SIG-M5 treated with dmso at 0.1 percent for 504 hours (cell line): ENCODE results near the gene ZG16.
"Not testable (repeated sequence)": the region's sequence is repeated elsewhere in the genome, so short reads cannot be mapped to it uniquely, and the experiment has no call there.

Source experiments
- DNase-seq: peaks from one replicate; lab custom pipeline; 2025; ENCODE audit not compliant: unreplicated experiment; lab: John Stamatoyannopoulos, UW

The ZG16 gene

DNA sequence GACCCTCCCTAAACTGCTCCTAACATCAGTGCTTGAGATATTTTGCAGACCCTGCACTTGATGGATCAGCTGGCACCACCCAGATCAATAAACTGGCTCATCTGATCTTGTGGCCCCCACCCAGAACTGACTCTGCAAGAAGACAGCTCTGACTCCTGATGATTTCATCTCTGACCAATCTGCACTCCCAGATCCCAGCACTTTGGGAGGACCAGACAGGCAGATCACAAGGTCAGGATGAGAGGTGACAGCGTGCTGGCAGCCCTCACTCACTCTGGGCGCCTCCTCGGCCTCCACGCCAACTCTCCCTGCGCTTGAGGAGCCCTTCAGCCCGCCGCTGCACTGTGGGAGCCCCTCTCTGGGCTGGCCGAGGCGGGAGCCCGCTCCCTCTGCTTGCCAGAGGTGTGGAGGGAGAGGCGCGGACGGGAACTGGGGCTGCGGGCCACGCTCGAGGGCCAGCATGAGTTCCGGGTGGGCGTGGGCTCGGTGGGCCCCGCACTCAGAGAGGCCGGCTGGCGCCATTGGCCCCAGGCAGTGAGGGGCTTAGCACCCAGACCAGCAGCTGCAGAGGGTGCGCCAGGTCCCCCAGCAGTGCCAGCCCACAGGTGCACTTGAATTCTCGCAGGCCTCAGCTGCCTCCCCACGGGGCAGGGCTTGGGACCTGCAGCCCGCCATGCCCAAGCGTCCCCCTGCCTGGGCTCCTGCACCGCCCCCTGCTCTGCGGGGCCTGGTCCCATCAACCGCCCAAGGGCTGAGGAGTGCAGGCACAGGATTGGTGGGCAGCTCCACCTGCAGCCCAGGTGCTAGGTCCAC lies 29.9 kb upstream of the ZG16 start:
- DNase-seq, result no peak

DNA sequence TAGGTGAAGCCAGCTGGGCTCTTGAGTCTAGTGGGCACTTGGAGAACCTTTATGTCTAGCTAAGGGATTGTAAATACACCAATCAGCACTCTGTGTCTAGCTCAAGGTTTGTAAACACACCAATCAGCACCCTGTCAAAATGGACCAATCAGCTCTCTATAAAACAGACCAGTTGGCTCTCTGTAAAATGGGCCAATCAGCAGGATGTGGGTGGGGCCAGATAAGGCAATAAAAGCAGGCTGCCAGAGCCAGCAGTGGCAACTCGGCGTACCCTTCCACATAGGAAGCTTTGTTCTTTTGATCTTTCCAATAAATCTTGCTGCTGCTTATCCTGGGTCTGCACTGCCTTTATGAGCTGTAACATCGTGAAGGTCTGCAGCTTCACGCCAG lies 29.3 kb upstream of the ZG16 start:
- DNase-seq, result not testable (repeated sequence)

DNA sequence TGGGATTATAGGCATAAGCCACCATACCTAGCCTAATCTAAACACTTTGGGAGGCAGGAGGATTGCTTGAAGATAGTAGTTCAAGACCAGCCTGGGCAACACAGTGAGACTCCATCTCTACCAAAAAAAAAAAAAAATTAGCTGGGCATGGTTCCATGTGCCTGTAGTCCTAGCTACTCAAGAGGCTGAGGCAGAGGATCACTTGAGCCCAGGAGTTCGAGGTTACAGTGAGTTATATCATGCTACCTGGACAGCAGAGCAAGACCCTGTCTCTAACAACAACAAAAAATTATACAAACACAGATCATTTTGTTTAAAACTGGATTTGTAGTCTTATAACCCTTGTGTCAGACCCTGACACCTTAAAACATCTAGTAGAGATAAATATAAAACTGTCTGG lies 24.5 kb upstream of the ZG16 start:
- DNase-seq, result no peak

DNA sequence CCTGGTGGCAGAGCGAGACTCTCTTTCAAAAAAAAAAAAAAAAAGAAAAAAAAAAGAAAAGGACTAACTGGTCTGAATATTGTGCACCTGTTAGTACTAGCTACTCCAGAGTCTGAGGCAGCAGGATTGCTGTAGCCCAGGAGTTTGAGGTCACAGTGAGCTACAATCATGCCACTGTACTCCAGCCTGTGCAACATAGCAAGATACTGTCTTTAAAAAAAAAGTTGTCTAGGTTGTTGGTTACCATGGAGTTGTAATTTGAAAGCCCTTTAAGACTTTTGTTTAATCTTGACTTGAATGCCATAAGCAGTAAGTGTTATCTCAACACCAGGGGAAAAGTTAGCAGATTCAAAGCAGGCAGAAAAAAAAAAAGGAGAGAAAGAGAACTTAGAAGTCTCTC lies 21.4 kb upstream of the ZG16 start:
- DNase-seq, result no peak

DNA sequence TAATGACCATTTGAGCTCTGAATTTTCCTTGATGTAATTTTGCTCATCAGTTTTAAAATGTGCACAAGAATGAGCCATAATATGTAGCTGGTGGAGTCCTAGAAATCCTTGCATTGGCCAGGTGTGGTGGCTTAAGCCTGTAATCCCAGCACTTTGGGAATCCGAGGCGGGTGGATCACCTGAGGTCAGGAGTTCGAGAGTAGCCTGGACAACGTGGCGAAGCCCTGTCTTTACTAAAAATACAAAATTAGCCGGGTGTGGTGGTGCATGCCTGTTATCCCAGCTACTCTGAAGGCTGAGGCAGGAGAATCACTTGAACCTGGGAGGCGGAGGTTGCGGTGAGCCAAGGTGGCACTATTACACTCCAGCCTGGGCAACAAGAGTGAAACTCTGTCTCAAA lies 21.0 kb upstream of the ZG16 start:
- DNase-seq, result not testable (repeated sequence)

DNA sequence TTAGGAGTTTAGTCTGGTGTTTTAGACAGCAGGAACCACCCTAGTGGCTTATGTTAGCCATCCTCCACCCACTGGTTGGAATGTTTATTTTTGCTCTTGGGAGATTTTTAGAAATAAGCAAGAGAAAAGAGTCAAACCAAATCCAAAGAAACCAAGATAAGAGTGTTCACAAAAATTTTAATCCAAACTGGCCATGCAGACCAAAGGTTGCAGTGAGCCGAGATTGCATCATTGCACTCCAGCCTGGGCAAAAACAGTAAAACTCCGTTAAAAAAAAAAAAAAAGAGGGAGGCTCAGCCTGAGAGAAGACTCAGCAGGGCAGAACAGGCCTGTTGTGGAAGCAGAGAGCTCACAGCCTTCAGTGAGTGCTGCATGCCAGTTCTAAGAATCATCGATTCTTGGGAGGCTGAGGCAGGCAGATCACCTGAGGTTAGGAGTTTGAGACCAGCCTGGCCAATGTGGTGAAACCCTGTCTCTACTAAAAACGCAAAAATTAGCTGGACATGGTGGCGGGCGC lies 20.0 kb upstream of the ZG16 start:
- DNase-seq, result no peak

DNA sequence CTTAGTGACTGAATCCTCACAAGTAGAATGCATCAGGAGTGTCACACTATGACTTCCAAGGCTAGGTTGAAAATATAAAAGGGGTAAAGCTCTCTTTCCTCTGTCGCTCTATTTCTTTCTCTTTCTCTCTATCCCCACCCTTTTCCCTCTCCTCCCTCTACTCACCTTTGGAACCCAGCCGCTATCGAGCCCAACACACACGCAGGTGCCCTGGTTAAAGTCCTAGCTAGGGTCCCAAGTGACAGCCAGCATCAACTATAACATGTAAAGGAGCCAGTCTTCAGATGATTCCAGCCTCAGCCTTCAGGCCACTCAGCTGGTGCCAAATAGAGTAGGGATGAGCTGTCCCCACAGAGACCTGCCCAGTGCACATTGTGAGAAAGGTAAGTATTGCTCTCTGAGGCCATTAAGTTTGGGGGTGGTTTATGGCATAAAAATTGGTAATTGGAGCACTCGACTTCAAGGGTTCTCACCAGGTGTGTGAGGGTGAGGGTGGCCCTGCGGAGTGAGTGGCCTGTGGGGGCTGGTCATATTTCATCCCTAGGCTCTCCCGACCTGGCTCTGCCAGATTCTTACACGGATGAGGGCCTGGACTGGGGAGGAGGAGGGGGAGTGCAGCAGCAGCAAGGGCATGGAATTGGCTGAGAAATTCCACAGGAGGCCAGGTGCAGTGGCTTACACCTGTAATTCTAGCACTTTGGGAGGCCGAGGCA lies 17.3 kb upstream of the ZG16 start:
- no peak for DNase-seq

DNA sequence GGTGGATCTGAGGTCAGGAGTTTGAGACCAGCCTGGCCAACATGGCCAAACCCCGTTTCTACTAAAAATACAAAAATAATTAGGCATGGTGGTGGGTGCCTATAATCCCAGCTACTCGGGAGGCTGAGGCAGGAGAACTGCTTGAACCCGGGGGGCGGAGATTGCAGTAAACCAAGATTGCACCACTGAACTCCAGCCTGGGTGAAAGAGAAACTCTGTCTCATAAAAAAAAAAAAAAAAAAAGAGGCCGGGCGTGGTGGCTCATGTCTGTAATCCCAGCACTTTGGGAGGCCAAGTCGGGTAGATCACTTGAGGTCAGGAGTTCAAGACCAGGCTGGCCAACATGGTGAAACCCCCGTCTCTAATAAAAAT lies 16.8 kb upstream of the ZG16 start:
- not testable (repeated sequence) for DNase-seq

DNA sequence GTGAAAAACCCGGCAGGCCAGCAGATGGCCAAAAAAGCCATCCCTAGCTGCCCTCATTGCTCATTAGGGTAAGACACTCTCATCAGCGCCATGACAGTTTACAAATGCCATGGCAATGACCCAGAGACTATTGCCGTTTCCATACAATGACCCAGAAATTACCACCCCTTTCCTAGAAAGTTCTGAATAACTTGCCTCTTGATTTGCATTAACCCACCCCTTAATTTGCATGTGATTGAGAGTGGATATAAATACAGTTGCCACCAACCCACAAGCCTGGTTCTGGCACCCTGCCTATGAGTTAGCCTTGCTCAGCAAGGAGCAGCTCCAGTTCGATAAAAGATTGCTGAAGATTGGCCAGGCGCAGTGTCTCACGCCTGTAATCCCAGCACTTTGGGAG lies 16.2 kb upstream of the ZG16 start:
- DNase-seq, result no peak

DNA sequence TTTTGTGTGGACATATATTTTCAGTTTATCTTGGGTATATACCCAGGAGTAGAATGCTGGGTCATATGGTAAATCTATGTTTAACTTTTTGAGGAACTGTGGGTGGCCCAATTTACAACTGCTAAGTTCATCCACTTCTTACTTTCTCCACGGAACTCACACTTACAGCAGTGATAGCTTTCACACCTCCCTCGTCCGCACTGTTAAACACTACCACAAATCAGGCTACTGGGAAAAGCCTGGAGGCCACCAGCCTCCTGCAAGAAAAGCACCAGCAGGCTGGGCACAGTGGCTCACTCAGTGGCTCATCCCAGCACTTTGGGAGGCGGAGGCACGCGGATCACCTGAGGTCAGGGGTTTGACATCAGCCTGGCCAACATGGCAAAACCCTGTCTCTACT lies 14.7 kb upstream of the ZG16 start:
- DNase-seq, result no peak

DNA sequence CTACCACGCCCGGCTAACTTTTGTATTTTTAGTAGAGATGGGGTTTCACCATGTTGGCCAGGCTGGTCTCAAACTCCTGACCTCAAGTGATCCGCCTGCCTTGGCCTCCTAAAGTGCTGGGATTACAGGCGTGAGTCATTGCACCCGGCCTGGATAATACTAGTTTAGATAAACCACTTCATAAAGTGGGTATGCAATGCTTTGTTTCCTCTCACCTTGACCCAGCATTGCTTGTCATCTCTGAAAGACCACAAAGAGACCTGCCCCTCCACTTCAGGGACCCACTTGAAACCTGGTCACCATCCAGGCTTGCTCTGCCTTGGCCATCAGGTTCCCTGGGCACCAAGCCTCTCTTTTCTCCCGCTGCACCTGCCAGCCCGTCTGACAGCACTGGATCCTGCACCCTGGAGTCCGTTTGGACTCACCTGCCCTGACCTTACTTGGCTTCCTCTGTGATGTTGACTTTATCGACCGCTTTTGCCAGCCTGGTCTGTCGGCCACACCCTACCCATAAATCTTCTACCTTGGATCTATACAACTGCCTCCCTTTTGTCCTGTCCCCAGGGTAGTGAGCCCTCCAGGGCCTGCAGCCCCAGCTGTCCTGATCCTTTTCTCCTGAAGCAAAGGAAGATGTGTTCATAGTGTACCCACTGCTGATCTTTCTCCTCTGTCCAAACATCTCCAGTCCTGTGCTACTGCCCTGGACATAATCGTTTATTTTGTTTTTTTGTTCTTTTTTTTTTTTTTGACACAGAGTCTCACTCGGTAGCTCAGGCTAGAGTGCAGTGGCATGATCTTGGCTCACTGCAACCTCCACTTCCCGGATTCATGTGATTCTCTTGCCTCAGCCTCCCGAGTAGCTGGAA lies 12.7 kb upstream of the ZG16 start:
- no peak for DNase-seq

DNA sequence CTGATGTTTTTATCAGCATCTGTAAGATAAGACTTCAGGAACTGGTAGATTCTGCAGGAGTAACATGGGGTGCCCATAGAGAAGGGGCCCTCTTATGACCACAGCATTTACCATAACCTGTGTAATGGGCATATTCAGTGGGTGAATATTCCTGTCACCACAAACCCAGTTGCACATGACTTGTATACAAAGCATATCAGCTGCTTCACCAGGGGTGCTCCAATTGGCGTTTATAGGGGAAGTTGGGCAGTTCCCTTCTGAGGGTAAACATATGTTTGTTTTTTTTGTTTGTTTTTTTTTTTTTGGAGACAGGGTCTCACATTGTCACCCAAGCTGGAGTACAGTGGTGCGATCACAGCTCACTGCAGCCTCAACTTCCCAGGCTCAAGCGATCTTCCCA lies 11.5 kb upstream of the ZG16 start:
- no peak for DNase-seq

DNA sequence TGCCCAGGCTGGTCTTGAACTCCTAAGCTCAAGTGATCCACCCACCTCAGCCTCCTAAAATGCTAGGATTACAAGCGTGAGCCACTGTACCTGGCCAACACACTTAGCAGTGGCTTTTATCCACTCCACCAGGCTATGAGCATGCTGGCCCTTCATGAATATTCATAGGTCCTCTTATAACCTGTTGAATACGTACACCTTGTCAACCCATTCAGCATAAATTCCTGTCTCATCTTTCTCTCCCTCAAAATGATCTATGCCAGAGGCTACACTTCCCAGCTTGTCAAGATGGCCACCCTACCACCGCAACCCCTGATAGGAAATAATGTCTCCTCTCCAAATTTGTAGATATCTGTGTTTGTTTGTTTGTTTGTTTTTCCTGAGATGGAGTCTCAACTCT lies 11.0 kb upstream of the ZG16 start:
- no peak for DNase-seq

DNA sequence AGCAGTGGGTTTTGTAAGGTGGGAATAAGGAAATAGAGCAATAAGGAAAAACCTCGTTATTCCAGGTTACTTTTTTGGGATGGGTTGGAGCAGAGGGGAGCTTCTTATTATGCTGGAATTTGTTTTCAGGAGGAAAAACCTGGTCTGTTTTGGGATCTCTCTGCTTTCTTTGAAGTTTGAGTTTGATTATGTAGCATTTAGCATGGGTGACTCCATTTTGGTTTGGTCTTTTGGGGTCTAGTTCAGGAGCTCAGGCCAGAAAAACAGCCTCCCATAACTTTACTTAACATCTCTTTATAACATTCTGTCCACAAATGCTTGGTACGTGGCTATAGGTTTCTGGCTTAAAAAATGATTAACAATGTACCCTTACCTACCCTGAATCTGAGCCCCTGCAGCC lies 8.5 kb upstream of the ZG16 start:
- no peak for DNase-seq

DNA sequence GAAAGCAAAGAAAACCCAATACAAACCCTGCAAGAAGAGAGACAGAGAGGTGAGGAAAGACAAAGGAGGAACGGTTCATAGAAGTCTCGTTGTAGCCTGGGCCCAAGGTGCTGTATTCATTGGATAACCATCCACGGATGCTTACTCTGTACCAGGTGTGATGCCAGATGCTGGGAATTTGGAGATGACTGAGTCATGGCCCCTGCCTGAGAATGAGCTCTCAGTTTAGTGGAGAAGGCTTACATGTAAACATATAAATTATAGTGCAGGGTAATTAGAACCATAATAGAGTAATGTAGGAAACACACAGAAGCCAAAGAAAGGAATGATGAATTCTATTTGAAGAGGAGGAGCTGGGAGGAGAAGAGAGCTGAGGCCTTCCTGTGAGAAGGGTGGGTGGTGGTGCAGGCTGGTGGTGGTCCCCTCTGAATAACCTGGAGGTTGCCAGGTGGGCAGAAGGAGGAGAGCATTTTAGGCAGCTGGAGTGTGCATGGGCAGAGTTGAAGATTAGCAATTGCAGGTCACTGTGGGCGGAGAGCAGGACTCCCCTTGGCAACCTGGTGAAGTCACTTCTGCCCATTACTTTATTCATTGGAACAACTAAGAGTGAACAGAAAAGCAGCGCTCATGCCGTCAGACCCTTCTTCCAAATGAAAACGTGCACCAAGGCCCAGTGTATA lies 7.7 kb upstream of the ZG16 start:
- DNase-seq, result no peak

DNA sequence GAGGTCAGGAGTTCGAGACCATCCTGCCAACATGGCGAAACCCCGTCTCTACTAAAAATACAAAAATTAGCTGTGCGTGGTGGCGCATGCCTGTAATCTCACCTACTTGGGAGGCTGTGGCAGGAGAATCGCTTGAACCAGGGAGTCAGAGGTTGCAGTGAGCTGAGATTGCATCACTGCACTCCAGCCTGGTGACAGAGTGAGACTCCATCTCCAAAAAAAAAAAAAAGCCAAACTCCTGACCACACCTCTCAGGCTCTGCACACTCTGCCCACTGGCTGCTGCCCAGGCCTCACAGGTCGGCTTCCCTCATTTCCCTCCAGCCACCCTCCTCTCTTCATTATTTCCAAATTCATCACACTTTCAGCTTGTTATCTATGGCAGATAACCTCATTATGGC lies 5.7 kb upstream of the ZG16 start:
- not testable (repeated sequence) for DNase-seq

DNA sequence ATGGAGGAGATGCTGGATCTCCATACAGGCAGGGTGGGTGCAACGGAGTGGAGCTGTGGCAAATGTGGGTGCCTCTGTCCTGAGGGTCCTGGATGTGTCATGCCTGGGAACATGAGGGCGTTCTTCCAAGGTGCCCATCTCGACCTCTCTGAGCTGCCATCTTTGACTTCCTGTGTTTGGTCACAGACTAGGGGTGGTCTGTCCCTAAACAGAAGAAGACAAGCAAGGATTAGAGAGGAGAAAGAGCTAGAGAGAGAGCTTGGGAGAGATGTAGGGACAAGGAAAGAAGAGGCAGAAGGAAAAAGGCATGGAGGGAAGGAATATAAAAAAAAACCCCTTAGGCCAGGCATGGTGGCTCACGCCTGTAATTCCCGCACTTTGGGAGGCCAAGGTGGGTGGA lies 3.3 kb upstream of the ZG16 start:
- no peak for DNase-seq

DNA sequence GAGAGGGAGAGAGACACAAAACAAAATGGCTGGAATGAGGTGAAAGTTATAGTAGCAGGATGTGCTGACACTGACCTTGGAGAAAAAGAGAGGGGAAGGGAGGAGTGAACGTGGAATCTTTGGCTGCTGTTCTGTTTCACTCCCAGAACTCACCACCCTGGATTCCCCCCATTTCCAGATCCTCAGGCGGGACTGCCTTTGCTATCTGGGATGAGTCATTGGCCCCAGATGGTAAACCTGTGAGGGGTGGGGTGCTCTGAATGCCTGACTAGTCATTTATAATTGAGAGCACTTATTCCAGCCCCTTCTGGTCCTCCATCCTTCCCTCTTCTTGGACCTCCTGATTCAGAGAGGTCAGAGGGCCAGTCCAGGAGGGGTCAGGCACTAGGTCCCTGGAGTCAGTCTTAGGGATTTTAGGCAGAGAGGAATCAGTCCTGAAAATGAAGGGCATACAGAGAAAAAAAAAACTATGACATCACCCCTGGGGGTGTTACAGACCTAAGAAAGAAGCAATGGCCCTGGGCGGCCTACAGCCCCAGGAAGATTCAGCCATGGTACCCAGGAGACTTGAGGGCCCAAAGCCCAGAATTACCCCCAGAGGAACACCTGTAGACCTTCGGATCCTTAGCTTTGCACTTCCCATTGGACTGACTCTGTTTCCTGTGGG lies 2.2 kb upstream of the ZG16 start:
- DNase-seq, result no peak

DNA sequence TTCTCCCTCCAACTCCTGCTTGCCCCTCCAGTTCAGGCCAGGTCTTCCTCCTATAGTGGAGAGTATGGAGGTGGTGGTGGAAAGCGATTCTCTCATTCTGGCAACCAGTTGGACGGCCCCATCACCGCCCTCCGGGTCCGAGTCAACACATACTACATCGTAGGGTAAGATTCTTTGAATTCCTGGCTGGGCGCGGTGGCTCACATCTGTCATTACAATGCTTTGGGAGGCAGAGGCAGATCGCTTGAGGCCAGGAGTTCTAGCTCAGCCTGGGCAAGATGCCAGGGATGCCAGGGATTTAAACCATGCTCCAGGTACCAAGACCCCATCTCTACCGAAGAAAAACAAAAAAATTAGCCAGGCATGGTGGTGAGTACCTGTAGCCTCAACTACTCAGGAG lies 1.4 kb downstream of the ZG16 start:
- no peak for DNase-seq
